GM12874 (cell line): Measurements from ENCODE around the gene TESPA1.

ENCODE experiments used
- CTCF ChIP-seq: IDR thresholded peaks from 2 replicates; pipeline ENCODE4 v1.5.1; 2011; ENCODE audit warnings: low read depth, mild to moderate bottlenecking, control low read depth, low read length, moderate library complexity; ENCODE audit not compliant: insufficient read depth

Gene TESPA1

GRCh38 chr12:54984658-54985376 lies at the start of gene TESPA1:
TESPA1 (minus strand) TSS chr12:54984762; CDS start chr12:54974562, 10,200 bp downstream.
- TF ChIP-seq CTCF = no peak

- no peak for TF ChIP-seq CTCF
Observed at GRCh38 chr12:55034218-55034617, 49.7 kb upstream of the TESPA1 start.

GRCh38 chr12:55025508-55025907 lies 40.9 kb upstream of the TESPA1 start:
- TF ChIP-seq CTCF = no peak

GRCh38 chr12:55024575-55024974 lies 40.0 kb upstream of the TESPA1 start:
- no peak for TF ChIP-seq CTCF

- no peak for TF ChIP-seq CTCF
Observed at GRCh38 chr12:55019784-55020183, 35.2 kb upstream of the TESPA1 start, which contains the start of gene NEUROD4. NEUROD4 (plus strand) TSS chr12:55019974; CDS start chr12:55026440, 6,466 bp downstream.

- no peak for TF ChIP-seq CTCF
Observed at GRCh38 chr12:55017416-55017925, 32.9 kb upstream of the TESPA1 start.

GRCh38 chr12:55008944-55009585 lies 24.5 kb upstream of the TESPA1 start:
- TF ChIP-seq CTCF = no peak
